NT2/D1 (cell line): ENCODE results near the gene TNFSF11.

Source experiments
- SUZ12 ChIP-seq: IDR thresholded peaks from 2 replicates; pipeline ENCODE4 v1.6.1; 2011; ENCODE audit not compliant: insufficient read length, insufficient read depth; ENCODE audit errors: extremely low read depth
- YY1 ChIP-seq: IDR thresholded peaks from 2 replicates; pipeline ENCODE4 v1.6.1; 2011; ENCODE audit not compliant: insufficient read length, insufficient read depth
- ZNF274 ChIP-seq: IDR thresholded peaks from 2 replicates; pipeline ENCODE4 v1.6.1; 2011; ENCODE audit warnings: mild to moderate bottlenecking, low read depth, low read length

DNA sequence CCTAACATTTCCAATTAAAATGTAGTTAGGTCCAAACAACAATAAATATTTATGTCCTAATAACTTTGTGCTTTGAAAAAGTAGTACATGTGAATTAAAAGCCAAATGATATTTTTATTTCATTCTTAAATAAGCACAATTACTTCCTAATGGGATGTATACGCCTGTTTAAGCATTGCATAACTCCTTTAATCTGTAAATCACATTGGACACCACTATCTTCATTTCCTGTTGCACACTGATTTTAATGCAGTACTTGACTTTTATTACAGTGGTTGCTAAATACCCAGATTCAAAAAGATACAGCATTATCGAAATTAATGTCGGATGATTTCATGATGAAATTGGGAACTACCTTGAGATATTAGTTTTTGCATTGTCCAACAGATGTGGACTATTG, 70.9 kb downstream of the TNFSF11 start:
- TF ChIP-seq YY1 (no peak), ZNF274 (no peak), SUZ12 (no peak)
